HG03039 (cell line): ENCODE data around the gene TUBB2B.

Source experiments
- ATAC-seq: cut with Tn5 transposase; IDR thresholded peaks from one replicate; pipeline ENCODE4 v1.9.1; 2021; ENCODE audit warnings: mild to moderate bottlenecking, moderate library complexity; ENCODE audit not compliant: unreplicated experiment

TUBB2B gene

DNA sequence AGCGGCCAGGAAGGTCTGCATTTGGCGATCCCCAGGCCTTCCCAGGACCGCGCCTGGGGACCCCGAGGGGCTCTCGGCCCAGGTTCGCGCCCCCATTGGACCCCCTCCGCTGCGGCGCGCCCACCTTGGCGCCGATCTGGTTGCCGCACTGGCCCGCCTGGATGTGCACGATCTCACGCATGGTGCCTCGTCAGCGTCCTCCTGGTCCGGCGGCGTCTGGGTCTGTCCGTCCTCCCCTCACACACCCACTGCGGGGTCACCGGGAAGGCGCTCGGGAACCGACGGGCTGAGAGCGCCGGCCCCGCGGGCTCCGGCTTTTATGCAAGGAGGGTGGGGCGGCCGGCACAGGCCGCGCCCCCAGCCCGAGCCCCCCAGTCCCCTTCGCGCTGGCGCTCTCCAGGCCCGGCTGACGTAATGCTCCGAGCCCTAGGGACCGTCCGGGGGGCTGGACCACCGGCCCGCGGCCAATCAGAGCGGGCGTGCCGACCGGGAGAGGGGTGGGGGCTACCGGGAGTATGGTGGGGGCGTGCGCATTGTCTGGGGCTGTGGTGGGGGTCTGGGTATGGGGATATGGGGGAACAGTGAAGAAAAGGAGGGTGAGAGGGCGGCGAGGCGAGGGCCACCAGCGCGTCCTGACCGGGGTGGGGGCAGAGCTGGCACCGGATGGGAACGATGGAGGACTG lies at the start of gene TUBB2B:
TUBB2B (minus strand) TSS at position 291 of the 683 bp plus-strand sequence; CDS start at position 181, 110 bp downstream.
- ATAC-seq: no peak

DNA sequence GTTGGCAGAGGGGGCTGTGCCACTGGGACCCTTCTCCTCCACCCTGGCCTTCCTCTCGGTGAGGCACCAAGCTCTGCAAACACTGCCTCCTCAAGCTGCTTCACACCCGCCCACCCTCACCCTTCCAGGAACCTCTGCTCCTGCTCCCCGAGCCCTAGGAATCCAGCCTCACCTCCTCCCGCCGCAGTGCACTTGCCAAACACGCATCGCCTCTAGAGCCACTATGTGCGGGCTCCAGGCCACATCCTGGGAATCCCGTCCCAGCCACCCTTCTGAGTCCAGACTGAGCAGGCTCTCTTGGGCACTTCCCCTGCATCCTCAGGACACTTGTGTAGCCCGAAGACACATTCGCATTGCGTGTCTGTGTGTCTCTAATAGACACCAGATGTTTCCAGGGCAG lies 49.8 kb upstream of the TUBB2B start:
- no peak for ATAC-seq

DNA sequence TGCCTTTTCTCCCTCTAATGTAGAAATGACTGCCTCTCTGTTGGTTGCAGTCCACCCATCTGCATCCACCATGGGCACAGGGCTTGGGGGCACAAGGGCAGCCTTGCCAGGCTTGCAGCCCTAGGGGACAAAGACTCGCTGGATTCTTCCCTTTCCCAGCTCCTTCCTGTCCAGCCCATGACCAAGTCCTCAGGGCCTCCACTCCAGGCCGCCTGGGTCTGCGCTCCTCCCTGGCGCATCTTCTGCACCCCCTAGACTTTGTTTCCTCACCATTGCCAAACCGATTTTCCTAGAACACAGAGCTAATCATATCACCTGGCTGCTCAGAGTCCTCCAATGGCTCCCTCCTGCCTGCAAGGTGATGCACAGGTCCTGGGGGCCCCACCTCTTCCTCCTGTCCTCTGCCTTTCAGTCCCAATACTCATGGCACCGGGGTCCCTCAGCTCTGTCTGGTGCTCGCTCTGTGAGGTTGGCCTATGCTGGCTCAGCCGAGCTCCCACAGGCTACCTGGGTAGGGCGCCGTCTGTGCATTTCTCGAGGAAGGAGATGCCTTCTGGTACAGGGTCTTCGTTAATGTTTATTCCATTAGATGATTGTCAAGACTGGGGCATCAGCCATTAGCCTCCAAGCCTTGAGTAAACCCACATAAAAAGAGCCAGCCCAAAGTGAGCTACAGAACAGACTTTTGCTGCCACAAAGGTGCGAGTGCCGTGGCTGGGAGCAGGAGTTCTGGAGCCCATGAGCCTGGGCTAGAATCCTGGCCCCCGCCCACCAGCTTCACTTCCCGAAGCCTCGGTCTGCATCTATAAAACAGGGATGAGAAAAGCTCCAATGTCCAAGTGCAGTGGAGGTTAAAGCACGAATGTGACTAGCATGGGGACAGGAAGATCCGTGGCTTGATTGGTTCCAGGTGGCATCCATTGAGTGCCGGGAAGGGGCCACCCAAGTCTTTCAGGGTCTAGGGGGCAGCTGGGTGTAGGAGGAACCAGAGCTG lies 49.0 kb upstream of the TUBB2B start:
- ATAC-seq: no peak

DNA sequence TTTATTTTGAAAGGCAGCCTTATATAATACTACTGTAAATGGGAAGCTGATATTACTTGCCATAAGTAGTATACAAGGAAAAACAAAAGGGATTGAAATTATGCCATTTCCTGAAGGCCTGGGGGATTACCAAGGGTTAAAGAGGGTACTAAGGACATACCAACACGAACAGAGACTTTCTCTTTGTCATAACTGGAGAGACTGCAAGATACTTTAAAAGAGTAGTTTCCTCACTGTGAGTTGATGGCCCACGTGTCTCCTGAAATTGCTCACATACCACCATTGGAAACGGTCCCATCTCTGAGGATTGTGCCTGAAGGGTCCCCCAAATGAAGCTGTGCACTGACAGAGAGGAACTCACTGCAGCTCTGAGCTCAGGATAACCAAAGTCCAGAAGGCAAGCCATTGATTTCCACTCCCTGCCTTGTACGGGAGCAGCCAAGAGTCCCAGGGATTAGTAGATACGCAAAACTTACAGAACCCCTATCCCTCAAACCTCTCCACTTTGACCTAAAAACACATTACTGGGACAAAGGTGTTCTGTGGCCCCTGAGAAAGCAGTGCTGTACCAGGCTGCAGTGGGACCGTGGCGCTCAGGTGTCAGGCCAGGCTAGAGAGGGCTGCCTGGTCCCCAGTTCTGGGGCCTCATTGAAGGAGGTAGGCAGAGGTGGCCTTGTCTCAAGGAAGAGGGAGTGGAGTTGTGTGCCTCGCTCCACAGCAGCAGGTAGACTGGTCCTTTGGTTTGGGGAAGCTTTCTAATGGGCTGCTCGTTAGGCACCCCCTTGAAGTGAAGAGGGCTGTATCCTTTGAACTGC lies 46.5 kb upstream of the TUBB2B start:
- ATAC-seq: no peak

DNA sequence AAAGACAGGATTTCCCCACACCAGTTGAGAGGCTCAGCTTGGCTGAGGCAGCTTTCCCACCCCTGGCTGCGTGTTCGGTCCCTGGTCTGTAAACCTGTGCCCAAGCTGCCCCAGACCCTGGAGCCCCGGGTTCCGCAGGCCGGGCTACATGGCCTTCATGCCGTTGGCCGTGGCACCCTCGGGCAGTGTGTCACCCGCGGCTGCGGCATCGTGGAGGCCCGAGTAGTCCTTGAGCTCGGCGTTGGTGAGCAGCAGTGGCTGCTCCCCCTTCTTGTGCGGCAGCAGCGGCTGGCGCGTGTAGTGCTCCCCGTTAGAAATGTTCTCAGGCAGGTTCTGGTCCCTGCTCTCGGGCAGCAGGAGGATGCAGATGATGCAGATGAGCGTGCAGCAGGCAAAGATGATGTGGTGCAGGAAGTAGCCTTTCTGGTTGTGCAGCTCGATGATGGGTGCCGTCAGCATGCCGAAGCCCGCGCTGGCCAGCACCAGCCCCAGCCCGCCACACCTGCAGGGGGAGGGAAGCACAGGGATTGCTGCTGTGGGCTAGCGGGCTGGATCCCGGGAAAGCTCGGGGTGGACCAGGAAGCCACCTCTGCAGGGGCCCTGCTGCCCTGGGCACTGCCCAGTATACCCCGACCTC lies 45.6 kb upstream of the TUBB2B start:
- no peak for ATAC-seq

DNA sequence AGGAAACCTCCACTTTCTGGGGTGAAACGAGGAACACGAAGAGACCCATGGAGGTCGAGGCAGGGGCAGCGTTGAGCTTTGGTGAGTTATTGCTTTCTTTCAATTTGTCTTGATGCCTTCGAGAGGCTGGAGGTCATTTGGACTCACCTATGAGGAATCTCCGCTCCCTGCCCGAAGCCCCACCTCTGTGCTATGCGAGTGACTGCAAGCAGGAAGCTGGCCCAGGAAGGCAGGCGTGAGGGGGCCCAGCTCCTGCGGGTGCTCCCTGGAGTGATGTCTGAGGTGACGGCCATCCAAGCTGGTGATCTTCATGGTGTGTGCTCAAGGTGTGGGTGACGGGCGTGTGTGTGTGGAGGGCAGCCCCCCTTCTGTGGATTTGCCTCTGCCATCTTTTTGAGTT lies 44.3 kb upstream of the TUBB2B start:
- ATAC-seq: no peak

DNA sequence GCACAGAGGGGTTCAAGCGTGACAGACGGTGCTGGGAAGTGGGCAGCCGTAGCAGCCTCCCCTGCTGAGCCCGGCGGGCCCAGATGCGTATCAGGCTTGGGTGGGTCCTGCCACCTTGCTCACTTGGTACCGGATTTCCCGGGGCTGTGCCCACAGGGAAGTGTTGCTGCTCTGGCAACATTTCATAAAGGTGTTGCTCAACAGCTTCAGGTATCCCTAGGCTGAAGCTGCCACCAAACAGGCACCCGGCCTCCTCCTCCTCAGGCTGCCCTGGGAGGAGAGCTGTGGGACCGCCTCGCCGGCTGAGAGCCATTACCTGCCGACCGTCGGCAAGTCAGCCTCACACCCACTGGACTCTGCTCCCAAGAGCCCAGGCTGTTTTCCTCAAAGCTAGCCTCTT lies 42.8 kb upstream of the TUBB2B start:
- ATAC-seq: no peak

DNA sequence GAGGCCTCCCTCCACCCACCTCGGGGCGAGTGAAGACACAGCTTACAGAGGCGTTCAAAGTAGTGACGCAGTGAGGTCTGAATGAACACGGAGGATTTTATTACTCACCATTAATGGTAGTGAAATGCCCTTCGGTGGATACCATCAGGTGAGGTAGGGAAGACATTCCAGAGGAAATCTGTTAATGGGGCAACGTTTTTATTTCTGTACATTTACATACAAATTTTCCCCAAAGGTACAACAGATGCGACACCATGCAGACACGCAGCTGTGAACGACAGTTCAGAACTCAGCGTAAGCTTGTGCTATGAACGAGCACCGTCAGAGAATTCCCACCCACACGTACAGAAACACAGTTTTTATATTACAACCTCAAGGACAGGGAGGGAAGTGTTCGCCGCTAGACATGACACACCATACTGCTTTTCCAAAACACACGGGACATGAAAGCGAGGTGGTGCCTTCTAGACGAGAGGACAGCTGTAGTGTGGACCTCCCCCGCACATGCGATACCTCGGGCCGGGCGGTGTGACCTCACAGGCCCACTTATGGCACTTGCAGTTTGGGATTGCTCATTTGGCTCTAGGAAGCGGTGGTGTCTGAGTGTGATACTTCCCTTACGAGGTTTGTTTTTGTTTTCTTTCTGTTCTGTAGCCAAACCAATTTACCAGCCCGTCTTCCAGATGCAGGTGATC lies 42.0 kb upstream of the TUBB2B start:
- ATAC-seq: no peak

DNA sequence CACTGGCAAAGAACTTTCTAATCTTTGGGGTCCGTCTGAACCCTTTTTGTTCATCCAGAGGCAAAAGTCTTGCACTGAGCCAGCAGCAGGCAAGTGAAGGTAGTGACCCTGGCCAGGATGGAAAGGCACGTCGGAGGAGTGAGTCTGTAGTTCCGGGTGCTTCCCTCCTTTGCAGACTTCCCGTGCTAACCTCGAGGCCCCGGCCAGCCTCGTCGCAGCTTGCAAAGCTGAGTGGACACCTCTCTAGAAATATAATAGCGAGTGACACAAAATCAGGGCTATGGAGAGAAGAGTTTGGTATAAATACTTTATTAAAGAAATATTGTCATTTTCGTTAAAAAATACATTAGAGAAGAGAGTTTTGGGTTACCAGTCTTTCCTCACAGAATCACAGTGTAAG lies 41.2 kb upstream of the TUBB2B start:
- ATAC-seq: no peak

DNA sequence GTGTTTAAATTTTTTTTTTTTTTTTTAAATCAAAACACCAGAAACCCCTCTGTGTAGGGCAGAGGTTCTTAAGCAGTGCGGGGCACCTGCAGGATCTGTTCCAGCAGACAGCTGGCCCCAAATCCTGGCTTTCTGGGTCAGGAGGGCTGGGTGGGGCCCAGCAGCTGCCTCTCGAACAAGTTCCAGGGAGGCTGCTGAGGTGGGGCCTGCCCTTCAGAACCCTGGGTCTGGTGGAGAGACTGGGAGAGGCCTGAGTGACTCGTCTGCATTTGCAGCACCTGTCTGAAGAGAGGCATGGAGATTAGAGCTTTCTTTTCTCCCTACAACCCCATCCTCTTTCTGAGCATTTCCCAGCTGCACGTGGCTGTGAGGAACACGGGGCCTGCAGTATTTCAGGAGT lies 39.7 kb upstream of the TUBB2B start:
- no peak for ATAC-seq

DNA sequence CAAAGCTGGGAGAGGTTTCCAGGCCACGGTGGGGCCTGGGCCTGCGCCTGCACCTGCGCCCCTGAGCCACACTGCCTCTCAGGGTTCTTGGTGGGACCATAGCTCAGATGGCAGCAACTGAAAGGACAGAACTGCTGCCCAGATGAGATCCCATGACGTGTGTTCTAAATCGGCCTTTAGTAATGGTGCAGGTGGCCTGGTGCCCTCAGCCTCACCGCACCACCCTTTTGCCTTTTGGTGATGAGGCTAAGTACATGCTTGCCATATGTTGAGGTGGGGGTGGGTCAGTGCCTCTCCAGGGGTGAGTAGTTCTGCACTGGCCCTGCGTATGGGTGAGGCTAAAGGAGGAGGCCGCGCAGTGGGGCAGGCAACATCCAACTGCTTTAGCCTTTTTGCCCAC lies 38.7 kb upstream of the TUBB2B start:
- no peak for ATAC-seq

DNA sequence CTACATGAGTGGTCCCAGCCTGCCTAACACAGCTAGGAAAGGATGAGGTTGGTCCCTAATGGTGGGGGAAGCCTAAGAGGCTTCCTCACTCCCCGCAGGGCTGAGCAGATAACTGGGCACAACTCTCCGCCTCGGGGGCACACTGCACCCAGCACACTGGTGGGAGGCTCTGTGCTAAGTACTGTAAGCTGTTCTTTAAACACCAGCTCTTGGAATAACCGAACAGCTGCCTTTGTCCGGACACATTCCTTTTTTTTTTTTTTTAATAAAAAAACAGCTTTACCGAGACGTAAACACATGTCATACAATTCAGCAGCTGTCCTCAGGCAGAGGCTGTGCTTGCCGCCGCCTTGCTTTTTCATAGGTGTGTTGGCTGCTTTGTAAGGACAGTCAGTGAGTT lies 38.2 kb upstream of the TUBB2B start:
- no peak for ATAC-seq

DNA sequence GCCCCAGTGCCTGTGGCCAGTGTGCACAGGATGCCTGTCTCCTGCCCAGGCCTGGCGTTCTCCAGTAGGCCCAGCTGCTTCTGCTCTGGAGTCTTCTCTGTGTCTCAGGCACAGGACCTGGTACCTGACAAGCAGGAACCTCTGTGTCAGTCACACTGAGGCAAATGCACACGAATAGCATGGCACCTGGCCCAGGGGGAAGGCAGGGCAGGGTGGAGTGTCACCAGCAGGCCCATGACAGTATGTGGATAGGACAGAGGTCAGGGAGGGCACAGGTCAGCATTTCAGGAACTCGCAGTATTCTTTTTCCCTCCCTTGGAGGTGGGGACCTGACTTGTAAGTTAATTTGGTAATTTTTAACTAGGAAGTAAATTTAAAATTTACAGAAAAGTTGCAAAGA lies 36.9 kb upstream of the TUBB2B start:
- ATAC-seq: no peak

DNA sequence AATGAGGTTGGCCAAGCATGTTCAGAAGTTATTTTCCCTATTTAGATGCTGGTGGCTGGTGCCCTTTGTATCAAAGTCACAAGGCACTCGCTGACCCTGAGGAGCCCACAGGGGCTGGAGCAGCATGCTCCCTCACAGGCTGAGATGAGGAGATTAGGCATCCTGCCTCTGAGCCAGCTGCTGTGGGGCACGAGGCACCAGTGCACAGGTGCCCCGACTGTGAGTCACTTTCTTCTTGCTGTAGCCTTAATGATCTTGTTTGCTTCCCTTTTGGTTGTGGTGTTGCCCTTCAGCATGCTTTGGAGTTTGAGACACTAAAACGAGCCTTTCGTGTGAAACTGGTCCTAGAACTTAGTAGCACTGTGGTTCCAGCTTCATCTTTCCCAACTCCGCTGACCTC lies 35.6 kb upstream of the TUBB2B start:
- no peak for ATAC-seq

DNA sequence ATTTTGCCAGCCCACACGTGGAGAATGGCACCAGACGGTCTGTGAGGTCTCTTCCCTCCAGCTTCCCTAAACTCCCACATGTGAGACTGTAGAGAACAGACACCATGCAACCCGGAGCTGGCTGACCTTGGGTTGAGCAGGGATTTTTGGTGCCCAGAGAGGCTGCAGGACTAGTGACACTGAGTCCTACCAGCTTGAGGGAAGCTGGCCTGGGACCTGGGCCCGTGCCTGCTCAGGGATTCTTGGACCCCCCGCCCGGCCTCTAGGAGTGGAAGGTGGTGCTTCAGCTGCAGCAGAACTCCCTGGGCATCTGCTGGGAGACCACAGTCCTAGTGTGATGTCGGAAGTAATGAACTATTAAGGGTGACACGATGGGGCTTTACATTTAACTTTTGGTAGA lies 34.5 kb upstream of the TUBB2B start:
- no peak for ATAC-seq

DNA sequence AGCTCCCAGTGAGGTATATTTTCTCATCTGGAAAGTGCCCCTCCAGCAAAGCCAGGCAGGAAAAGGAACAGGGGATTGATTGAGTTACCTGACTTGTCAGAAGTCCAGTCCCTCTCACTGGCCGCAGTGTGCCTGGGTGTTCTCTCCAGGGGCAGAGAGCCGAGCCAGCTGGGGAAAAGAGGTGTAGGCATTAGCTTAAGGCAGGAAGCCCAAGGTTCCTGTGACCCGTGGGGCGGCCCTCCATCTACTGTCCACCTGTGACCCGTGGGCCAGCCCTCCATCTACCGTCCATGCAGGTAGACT lies 34.0 kb upstream of the TUBB2B start:
- no peak for ATAC-seq

DNA sequence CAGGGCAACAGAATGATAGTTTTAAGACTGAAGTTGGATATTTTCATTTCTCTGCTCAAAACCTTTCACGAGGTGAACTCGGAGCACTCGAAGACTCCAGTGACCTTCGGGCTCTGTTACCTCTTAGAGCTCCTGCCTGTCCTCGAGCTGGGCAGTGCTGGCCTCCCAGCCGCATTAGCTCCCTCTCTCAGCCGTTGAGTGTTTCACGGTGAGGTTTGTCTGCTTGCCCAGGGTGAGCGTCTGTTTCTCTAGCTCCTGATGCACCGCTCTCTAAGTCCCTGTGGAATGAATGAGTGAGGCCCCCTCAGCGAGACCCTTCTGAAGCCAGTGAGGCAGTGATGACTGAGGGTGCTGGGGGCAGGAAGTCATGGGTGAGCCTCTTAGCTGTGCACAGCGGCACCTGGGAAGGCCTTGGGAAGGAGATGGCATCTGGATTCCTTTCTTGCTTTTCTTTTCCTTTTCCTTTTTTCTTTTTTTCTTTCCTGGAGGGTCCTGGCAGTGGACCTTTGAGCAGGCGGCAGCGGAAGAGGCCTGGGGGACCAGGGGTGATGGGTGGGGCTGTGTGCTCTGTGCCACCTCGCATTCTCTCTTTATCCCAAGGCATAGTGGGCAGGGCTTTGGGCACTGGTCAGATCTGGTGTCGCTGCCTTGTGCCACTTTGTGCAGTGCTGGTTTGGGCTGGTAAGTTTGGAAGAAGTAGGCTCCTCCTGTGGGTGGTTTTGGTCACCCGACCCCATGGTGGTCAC lies 33.5 kb upstream of the TUBB2B start:
- no peak for ATAC-seq

DNA sequence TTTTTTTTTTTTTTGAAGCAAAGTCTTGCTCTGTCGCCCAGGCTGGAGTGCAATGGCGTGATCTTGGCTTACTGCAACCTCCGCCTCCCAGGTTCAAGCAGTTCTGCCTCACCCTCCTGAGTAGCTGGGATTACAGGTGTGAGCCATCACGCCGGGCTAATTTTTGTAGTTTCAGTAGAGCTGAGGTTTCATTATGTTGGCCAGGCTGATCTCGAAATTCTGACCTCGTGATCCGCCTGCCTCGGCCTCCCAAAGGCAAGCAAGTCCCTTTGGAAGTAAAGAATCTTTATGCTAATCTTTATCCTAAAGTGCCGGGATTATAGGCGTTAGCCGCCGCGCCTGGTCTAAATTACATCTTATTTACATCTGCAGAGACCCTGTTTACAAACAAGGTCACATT lies 32.8 kb upstream of the TUBB2B start:
- no peak for ATAC-seq

DNA sequence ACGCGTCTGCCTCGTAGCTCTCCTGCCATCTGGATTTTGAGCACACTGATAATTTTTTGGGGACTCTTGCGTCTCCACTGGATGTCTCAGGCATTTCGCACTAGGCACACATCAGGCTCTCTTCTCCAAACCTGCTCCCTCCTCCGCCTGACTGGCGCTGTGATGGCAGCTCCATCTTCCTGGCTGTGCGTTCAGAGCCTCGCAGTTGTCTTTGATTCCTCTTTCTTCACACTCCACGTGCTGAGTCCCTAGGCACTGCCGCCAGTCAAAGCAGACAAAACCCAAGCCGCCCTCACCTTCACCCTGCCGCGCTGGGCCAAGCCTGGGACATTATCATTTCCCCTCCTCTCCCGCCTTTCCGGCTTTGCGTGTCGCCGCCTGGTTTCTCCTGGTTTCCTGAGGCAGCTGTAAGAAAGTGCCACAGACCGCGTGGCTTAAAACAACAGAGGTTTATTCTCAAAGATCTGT lies 32.1 kb upstream of the TUBB2B start:
- peak; percentile 24 for ATAC-seq
